MCF 10A (cell line): ENCODE data around the gene LRRC30. TPM values are rescaled to one million over a fixed set of nuclear protein-coding genes. Genes with fewer than 3 reads are reported as not detected.

Experiments
- BruUV-seq: library from RNA; stranded (reverse); fragments of 400-500 nt; replicated peaks from 2 replicates; lab custom pipeline; 2021; lab: Mats Ljungman, UMichigan
- CTCF ChIA-PET: fragments of 300-600 bp; sonication (Branson Sonifier 250); formaldehyde crosslinking; extraction: SDS; loops from one replicate; lab custom pipeline; 2021; ENCODE audit warnings: antibody characterized with exemption, inconsistent platforms; lab: Yijun Ruan, JAX
- POLR2A ChIA-PET: fragments of 300-600, 350-650 bp; sonication (Branson Sonifier 250); formaldehyde crosslinking; extraction: SDS; loops from one replicate; lab custom pipeline; 2020; ENCODE audit warnings: antibody characterized with exemption, inconsistent platforms; lab: Yijun Ruan, JAX
- DNase-seq: peaks from one replicate; pipeline ENCODE4 v3.0.0-alpha.2; 2018; ENCODE audit not compliant: unreplicated experiment
- H3K27ac Mint-ChIP-seq: one replicate; pipeline ENCODE4 v1.8.0; 2022; ENCODE audit warnings: mild to moderate bottlenecking, low read depth, mixed read lengths; ENCODE audit not compliant: unreplicated experiment
- H3K27me3 Mint-ChIP-seq: one replicate; pipeline ENCODE4 v1.8.0; 2022; ENCODE audit warnings: mixed read lengths; ENCODE audit not compliant: insufficient read depth, unreplicated experiment
- H3K36me3 Mint-ChIP-seq: one replicate; pipeline ENCODE4 v1.8.0; 2022; ENCODE audit warnings: mild to moderate bottlenecking, moderate library complexity, mixed read lengths; ENCODE audit not compliant: insufficient read depth, unreplicated experiment
- H3K4me1 Mint-ChIP-seq: one replicate; pipeline ENCODE4 v1.8.0; 2022; ENCODE audit warnings: mixed read lengths; ENCODE audit not compliant: insufficient read depth, unreplicated experiment
- H3K4me3 Mint-ChIP-seq: one replicate; pipeline ENCODE4 v1.8.0; 2022; ENCODE audit warnings: mild to moderate bottlenecking, moderate library complexity, mixed read lengths; ENCODE audit not compliant: unreplicated experiment
- H3K9me3 Mint-ChIP-seq: one replicate; pipeline ENCODE4 v1.8.0; 2022; ENCODE audit warnings: mixed read lengths; ENCODE audit not compliant: unreplicated experiment
- CTCF ChIP-seq: fragments of 200-600 bp; IDR thresholded peaks from one replicate; pipeline ENCODE4 v1.8.0; 2022; ENCODE audit warnings: antibody characterized with exemption, mild to moderate bottlenecking; ENCODE audit not compliant: unreplicated experiment
- intact Hi-C: fragments of 100-400 bp; cut with micrococcal nuclease; formaldehyde crosslinking; loops from 2 replicates; pipeline ENCODE4 v1.14.1; 2022
- total RNA-seq: library from RNA; stranded (reverse); gene quantifications from 2 replicates; pipeline ENCODE4 v1.2.3, GENCODE V29; 2022

LRRC30 gene
- total RNA-seq, 1 experiment from 2014 or later = not detected

GRCh38 chr18:7195266-7195665 lies 35.6 kb upstream of the LRRC30 start:
- ChIA-PET POLR2A (no interaction called here), CTCF (interaction anchor here (1.0 kb wide), 1 partner anchor 26 kb away, joined by 4 read pairs; no protein-coding TSS in a partner anchor)
- Mint-ChIP-seq H3K9me3 (no peaks in the 10 kb centered on the region), H3K27ac (no peak overlapping the region), H3K4me1 (no peaks in the 10 kb centered on the region), H3K4me3 (no peak overlapping the region), H3K36me3 (peaks cover 6% of the 10 kb centered on the region), H3K27me3 (peaks cover 14% of the 10 kb centered on the region)
- no TSS peak for BruUV-seq
- no peak for TF ChIP-seq CTCF
- intact Hi-C loops = no loop called here
- DNase-seq = no peak

GRCh38 chr18:7196421-7196820 lies 34.5 kb upstream of the LRRC30 start:
- Mint-ChIP-seq H3K27ac (no peak overlapping the region), H3K4me1 (no peaks in the 10 kb centered on the region), H3K9me3 (no peaks in the 10 kb centered on the region), H3K4me3 (no peak overlapping the region), H3K36me3 (peaks cover 6% of the 10 kb centered on the region), H3K27me3 (peaks cover 14% of the 10 kb centered on the region)
- intact Hi-C loops = no loop called here
- TF ChIP-seq CTCF = no peak
- POLR2A ChIA-PET = interaction anchor here (0.6 kb wide), 1 partner anchor 8 kb away, joined by 3 read pairs; no protein-coding TSS in a partner anchor
- no TSS peak for BruUV-seq
- CTCF ChIA-PET = interaction anchor here (0.6 to 0.8 kb wide), 2 partner anchors 615 to 639 kb away, joined by 3 to 4 read pairs; no protein-coding TSS in a partner anchor
- DNase-seq = peak; percentile 28

- POLR2A ChIA-PET = no interaction called here
- intact Hi-C loops = no loop called here
- no peak for TF ChIP-seq CTCF
- no TSS peak for BruUV-seq
- H3K9me3 Mint-ChIP-seq = no peaks in the 10 kb centered on the region
- H3K36me3 Mint-ChIP-seq = peaks cover 6% of the 10 kb centered on the region
- no peaks in the 10 kb centered on the region for H3K4me1 Mint-ChIP-seq
- no peak for DNase-seq
- H3K27ac Mint-ChIP-seq = no peak overlapping the region
- CTCF ChIA-PET = interaction anchor here (0.7 kb wide), 1 partner anchor 18 kb away, joined by 4 read pairs; no protein-coding TSS in a partner anchor
- peaks cover 14% of the 10 kb centered on the region for H3K27me3 Mint-ChIP-seq
- H3K4me3 Mint-ChIP-seq = no peak overlapping the region
Measured at GRCh38 chr18:7197854-7198253, 33.0 kb upstream of the LRRC30 start.

- Mint-ChIP-seq H3K9me3 (no peaks in the 10 kb centered on the region), H3K27ac (no peak overlapping the region), H3K36me3 (peaks cover 6% of the 10 kb centered on the region), H3K4me3 (no peak overlapping the region), H3K4me1 (no peaks in the 10 kb centered on the region), H3K27me3 (peaks cover 14% of the 10 kb centered on the region)
- BruUV-seq = no TSS peak
- ChIA-PET CTCF (no interaction called here), POLR2A (no interaction called here)
- intact Hi-C loops = no loop called here
- TF ChIP-seq CTCF = no peak
- no peak for DNase-seq
Measured at GRCh38 chr18:7198326-7198725, 32.6 kb upstream of the LRRC30 start.
